Transverse colon (tissue), 4 donors: ENCODE data around the gene BMP7. TPM values are rescaled to one million over a fixed set of nuclear protein-coding genes. Genes with fewer than 3 reads are reported as not detected.

Experiments
- DNase-seq: peaks from one replicate; pipeline ENCODE4 v3.0.0-alpha.2; 2019
- H3K27ac ChIP-seq, 4 donors: fragments of 200-600 bp; sonication (generic); 2 replicates each; pipeline ENCODE4 v1.5.1; 2016 to 2018; ENCODE audit warnings: inconsistent platforms in 4 of 4
- H3K27me3 ChIP-seq: fragments of 200-600 bp; sonication (generic); 2 replicates; pipeline ENCODE4 v1.5.1; 2017; ENCODE audit warnings: inconsistent platforms
- H3K36me3 ChIP-seq, 4 donors: fragments of 200-600 bp; sonication (generic); 2 replicates each; pipeline ENCODE4 v1.5.1; 2017 to 2019; ENCODE audit warnings: inconsistent platforms in 4 of 4
- H3K4me1 ChIP-seq, 4 donors: fragments of 200-600 bp; sonication (generic); 2 replicates each; pipeline ENCODE4 v1.5.1; 2017 to 2020; ENCODE audit warnings: inconsistent platforms in 4 of 4
- H3K4me3 ChIP-seq, 4 donors: fragments of 200-600 bp; sonication (generic); 1 replicate in 1 of 4; 2 replicates in 3 of 4; pipeline versions ENCODE4 v1.5.1 to v1.6.1; 2017 to 2019; ENCODE audit warnings: inconsistent platforms in 4 of 4
- H3K9me3 ChIP-seq, 2 donors: fragments of 200-600 bp; sonication (generic); 2 replicates each; pipeline ENCODE4 v1.5.1; 2017 to 2019; ENCODE audit warnings: inconsistent platforms in 2 of 2
- EP300 ChIP-seq: sonication (generic); formaldehyde crosslinking; IDR thresholded peaks from one replicate; pipeline ENCODE4 v1.6.1; 2017; ENCODE audit warnings: antibody characterized with exemption, low read depth
- POLR2A ChIP-seq: fragments of 450-650 bp; IDR thresholded peaks from one replicate; pipeline ENCODE4 v1.6.1; 2016; ENCODE audit warnings: antibody characterized with exemption, mild to moderate bottlenecking, moderate library complexity
- POLR2AphosphoS5 ChIP-seq, 3 donors: sonication (generic); formaldehyde crosslinking; IDR thresholded peaks; one replicate each; pipeline ENCODE4 v1.6.1; 2016; ENCODE audit warnings: antibody characterized with exemption in 3 of 3
- WGBS, 2 donors: methylation state at CpG; one replicate each; pipeline ENCODE4 v1.1.5; 2018; ENCODE audit warnings: low coverage in 1 of 2; 5-methylcytosine and 5-hydroxymethylcytosine counted together
- in situ Hi-C, 4 donors: fragments of 200-750 bp; cut with MboI; loops; one replicate each; pipeline versions ENCODE4 v1.15.0 to v1.15.1; 2017; ENCODE audit warnings: low sequenced_read_pairs in 3 of 4, low pct_ligation_motif_present in 1 of 4, low pct_unique_long_range_greater_than_20kb in 1 of 4
- intact Hi-C: fragments of 100-400 bp; cut with DNase I; formaldehyde crosslinking; loops from one replicate; pipeline ENCODE4 v1.15.1; 2023; ENCODE audit warnings: low total_unique reads
- total RNA-seq, 4 donors: library from RNA; depleted of rRNA; stranded (reverse); fragments of >200 nt; gene quantifications; one replicate each; pipeline ENCODE4 v1.1.0, GENCODE V29; 2016
- TF ChIP-seq, protein P1 (sequence below), 5 experiments: fragments of 200-600 bp in 3 of 5; fragments of 450-650 bp in 2 of 5; sonication (generic) in 3 of 5; IDR thresholded peaks; 1 replicate in 2 of 5; 2 replicates in 3 of 5; pipeline ENCODE4 v1.5.1; 2016 to 2017; ENCODE audit warnings: antibody characterized with exemption in 5 of 5, inconsistent platforms in 3 of 5, mild to moderate bottlenecking in 2 of 5, moderate library complexity in 1 of 5

BMP7 gene
- total RNA-seq, 4 donors from 2014 or later = 1.4 to 2.2 (median 1.5) TPM; not detected in 1

DNA sequence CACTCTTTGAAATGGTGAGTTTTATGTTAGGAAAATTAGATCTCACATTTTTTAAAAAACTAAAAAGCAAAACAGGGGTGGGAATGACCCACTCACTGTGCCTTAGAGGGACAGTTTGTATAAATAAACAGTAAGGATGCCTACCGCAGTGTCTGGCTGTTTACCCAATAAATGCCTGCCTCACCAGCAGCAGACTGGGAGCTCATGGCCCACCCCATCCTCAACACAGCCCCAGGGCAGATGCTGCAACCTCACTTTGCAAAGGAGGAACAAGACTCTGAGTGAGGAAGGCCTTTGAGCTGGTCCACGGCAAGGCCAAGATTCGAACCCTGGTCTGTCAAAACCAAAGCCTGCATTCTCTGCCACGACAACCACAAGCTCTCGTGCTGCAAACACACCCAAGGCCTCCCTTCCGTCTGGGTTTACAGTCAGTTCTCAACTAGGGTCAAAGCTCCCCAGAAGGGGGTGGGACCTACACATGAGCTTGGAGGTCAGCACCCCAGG, 77.8 kb downstream of the BMP7 start:
- no peak for DNase-seq
- intact Hi-C loops (no loop called here), in situ Hi-C loops (no loop called here)
- TF ChIP-seq, protein P1, sequence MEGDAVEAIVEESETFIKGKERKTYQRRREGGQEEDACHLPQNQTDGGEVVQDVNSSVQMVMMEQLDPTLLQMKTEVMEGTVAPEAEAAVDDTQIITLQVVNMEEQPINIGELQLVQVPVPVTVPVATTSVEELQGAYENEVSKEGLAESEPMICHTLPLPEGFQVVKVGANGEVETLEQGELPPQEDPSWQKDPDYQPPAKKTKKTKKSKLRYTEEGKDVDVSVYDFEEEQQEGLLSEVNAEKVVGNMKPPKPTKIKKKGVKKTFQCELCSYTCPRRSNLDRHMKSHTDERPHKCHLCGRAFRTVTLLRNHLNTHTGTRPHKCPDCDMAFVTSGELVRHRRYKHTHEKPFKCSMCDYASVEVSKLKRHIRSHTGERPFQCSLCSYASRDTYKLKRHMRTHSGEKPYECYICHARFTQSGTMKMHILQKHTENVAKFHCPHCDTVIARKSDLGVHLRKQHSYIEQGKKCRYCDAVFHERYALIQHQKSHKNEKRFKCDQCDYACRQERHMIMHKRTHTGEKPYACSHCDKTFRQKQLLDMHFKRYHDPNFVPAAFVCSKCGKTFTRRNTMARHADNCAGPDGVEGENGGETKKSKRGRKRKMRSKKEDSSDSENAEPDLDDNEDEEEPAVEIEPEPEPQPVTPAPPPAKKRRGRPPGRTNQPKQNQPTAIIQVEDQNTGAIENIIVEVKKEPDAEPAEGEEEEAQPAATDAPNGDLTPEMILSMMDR (IDR thresholded peaks at IDR 0.05) = no peak
- TF ChIP-seq EP300 (no peak), POLR2A (no peak), POLR2AphosphoS5 (IDR thresholded peaks at IDR 0.05) (no peak)
- 81% methylated on average over 6 of the region's 6 CpGs; no CpG with 5 or more reads in 1 of the 2 donors for WGBS, 2 donors
- Histone ChIP-seq H3K27me3 (no peaks in the 10 kb centered on the region), H3K4me3 (no peak overlapping the region), H3K4me1 (no peaks in the 10 kb centered on the region), H3K36me3 (no peaks in the 10 kb centered on the region), H3K9me3 (no peaks in the 10 kb centered on the region), H3K27ac (no peak overlapping the region)

DNA sequence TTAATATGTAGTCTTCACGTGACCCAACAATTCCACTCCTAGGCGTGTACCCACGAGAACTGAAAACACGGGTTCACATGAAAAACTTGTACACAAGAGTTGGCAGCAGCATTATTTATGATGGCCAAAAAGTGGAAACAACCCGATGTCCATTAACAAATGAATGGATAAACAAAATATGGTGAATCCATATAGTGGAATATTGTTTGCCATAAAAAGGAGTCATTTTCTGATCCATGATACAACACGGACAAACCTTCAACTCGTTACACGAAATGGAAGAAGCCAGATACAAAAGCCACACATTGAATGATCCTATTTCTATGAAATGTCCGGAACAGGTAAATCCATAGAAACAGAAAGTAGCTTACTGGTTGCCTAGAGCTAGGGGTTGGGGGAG, 78.4 kb downstream of the BMP7 start:
- Histone ChIP-seq H3K27ac (no peak overlapping the region), H3K9me3 (no peaks in the 10 kb centered on the region), H3K4me1 (no peaks in the 10 kb centered on the region), H3K4me3 (no peak overlapping the region), H3K36me3 (no peaks in the 10 kb centered on the region), H3K27me3 (no peaks in the 10 kb centered on the region)
- DNase-seq = no peak
- intact Hi-C loops = no loop called here
- in situ Hi-C loops = no loop called here
- WGBS, 2 donors = 87 to 93% methylated on average over 9 of the region's 9 CpGs
- TF ChIP-seq EP300 = no peak
- TF ChIP-seq POLR2A = no peak
- TF ChIP-seq, protein P1 (IDR thresholded peaks at IDR 0.05) = no peak
- TF ChIP-seq POLR2AphosphoS5 (IDR thresholded peaks at IDR 0.05) = no peak

DNA sequence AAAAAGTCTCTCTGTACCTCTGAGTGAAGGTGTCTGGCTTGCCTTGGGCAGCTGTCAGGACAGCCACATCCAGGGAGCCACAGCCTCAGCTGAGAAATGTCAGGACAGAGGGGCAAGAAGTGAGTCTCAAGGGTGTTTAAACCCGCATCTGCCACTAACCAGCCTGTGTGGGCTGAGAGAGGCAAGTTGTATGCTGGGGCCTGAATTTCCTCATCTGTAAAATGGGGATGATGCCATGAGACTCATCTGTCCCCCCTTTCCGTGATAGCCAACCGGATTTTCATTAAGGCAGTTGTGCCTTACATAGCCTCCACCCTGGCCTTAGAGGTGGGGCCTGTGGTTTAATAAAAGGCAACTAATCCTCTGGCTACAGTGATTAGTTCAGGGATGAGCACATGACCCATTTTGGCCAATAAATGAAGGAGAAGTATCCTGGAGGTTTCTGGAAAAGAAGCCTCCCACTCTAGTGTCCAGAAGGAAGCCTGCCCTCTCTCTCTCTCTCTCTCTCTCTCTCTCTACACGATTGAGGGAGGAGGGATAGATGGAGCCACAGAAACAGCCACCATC, 79.3 kb downstream of the BMP7 start:
- no peak overlapping the region for H3K27ac ChIP-seq
- intact Hi-C loops (no loop called here), in situ Hi-C loops (no loop called here)
- H3K4me1 ChIP-seq = no peaks in the 10 kb centered on the region
- 88% methylated on average over 4 of the region's 4 CpGs; no CpG with 5 or more reads in 1 of the 2 donors for WGBS, 2 donors
- H3K27me3 ChIP-seq = no peaks in the 10 kb centered on the region
- H3K4me3 ChIP-seq = no peak overlapping the region
- H3K9me3 ChIP-seq = no peaks in the 10 kb centered on the region
- DNase-seq = no peak
- TF ChIP-seq, protein P1 (IDR thresholded peaks at IDR 0.05) = no peak
- no peak for TF ChIP-seq EP300
- TF ChIP-seq POLR2A = no peak
- TF ChIP-seq POLR2AphosphoS5 (IDR thresholded peaks at IDR 0.05) = no peak
- H3K36me3 ChIP-seq = no peaks in the 10 kb centered on the region

DNA sequence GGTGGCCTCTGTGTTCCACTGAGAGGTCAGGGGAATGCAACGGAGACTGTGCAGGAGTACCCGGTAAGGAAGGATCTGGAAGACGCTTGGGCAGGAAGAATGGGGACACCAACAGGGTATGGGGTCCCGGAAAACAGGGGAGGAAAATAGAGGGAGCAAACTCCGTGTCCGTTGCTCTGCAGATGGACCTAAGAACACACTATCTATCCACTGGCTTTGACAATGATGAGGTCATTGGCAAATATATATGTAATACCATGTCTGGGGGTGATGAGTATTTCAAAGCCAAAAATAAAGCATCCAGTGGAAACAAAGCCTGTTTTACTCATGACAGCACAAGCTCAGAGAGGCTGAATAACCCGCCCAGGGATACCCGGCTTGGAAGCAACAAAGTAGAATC, 80.2 kb downstream of the BMP7 start:
- TF ChIP-seq, protein P1 (IDR thresholded peaks at IDR 0.05) = no peak
- TF ChIP-seq POLR2A = no peak
- TF ChIP-seq POLR2AphosphoS5 (IDR thresholded peaks at IDR 0.05) = no peak
- Histone ChIP-seq H3K9me3 (no peaks in the 10 kb centered on the region), H3K36me3 (no peaks in the 10 kb centered on the region), H3K27ac (no peak overlapping the region), H3K4me3 (no peak overlapping the region), H3K4me1 (no peaks in the 10 kb centered on the region), H3K27me3 (no peaks in the 10 kb centered on the region)
- no peak for DNase-seq
- WGBS, 2 donors = 82% methylated on average over 7 to 8 of the region's 8 CpGs
- intact Hi-C loops (no loop called here), in situ Hi-C loops (no loop called here)
